Calu3 (cell line): ENCODE measurements around the gene ATP13A3. TPM values are rescaled to one million over a fixed set of nuclear protein-coding genes. Genes with fewer than 3 reads are reported as not detected.

Experiments used
- BruUV-seq: library from RNA; stranded (reverse); fragments of 400-500 nt; replicated peaks from 2 replicates; lab custom pipeline; 2021; lab: Mats Ljungman, UMichigan
- CTCF ChIA-PET: fragments of 300-600 bp; sonication (Branson Sonifier 250); formaldehyde crosslinking; loops from one replicate; lab custom pipeline; 2022; ENCODE audit warnings: antibody characterized with exemption; lab: Charles Lee
- DNase-seq: peaks from one replicate; pipeline ENCODE4 v3.0.0; 2022
- H3K27ac Mint-ChIP-seq: one replicate; pipeline ENCODE4 v1.8.0; 2022; ENCODE audit warnings: mixed read lengths; ENCODE audit not compliant: unreplicated experiment
- H3K27me3 Mint-ChIP-seq: one replicate; pipeline ENCODE4 v1.8.0; 2022; ENCODE audit warnings: mixed read lengths; ENCODE audit not compliant: unreplicated experiment
- H3K36me3 Mint-ChIP-seq: one replicate; pipeline ENCODE4 v1.8.0; 2022; ENCODE audit warnings: mild to moderate bottlenecking, moderate library complexity, mixed read lengths; ENCODE audit not compliant: insufficient read depth, unreplicated experiment
- H3K4me1 Mint-ChIP-seq: one replicate; pipeline ENCODE4 v1.8.0; 2022; ENCODE audit warnings: mild to moderate bottlenecking, low read depth, mixed read lengths; ENCODE audit not compliant: unreplicated experiment
- H3K4me3 Mint-ChIP-seq: one replicate; pipeline ENCODE4 v1.8.0; 2022; ENCODE audit warnings: mild to moderate bottlenecking, low read depth, moderate library complexity, mixed read lengths; ENCODE audit not compliant: unreplicated experiment
- H3K9me3 Mint-ChIP-seq: one replicate; pipeline ENCODE4 v1.8.0; 2022; ENCODE audit warnings: low read depth, mixed read lengths; ENCODE audit not compliant: unreplicated experiment
- CTCF ChIP-seq: fragments of 200-600 bp; IDR thresholded peaks from one replicate; pipeline ENCODE4 v1.8.0; 2022; ENCODE audit warnings: antibody characterized with exemption; ENCODE audit not compliant: unreplicated experiment
- intact Hi-C: fragments of 100-400 bp; cut with micrococcal nuclease; formaldehyde crosslinking; loops from one replicate; pipeline ENCODE4 v1.10.0; 2022; ENCODE audit not compliant: unreplicated experiment
- total RNA-seq: library from RNA; stranded (reverse); gene quantifications from 2 replicates; pipeline ENCODE4 v1.2.3, GENCODE V29; 2022

The ATP13A3 gene
- total RNA-seq, 1 experiment from 2014 or later = 229 TPM

GRCh38 chr3:194446754-194447153 lies 40.0 kb downstream of the ATP13A3 start:
- H3K4me3 Mint-ChIP-seq = no peak overlapping the region

GRCh38 chr3:194446172-194446571 lies 40.6 kb downstream of the ATP13A3 start:
- CTCF ChIA-PET = no interaction called here
- no peak for TF ChIP-seq CTCF
- no TSS peak for BruUV-seq
- H3K9me3 Mint-ChIP-seq = no peaks in the 10 kb centered on the region
- intact Hi-C loops = no loop called here
- no peaks in the 10 kb centered on the region for H3K27me3 Mint-ChIP-seq
- peaks cover 78% of the 10 kb centered on the region for H3K36me3 Mint-ChIP-seq
- no peak overlapping the region for H3K27ac Mint-ChIP-seq
- H3K4me3 Mint-ChIP-seq = no peak overlapping the region
- H3K4me1 Mint-ChIP-seq = peaks cover 15% of the 10 kb centered on the region
- DNase-seq = no peak

More at GRCh38 chr3:194446754-194447153, 40.0 kb downstream of the ATP13A3 start:
- no peak for TF ChIP-seq CTCF
- H3K9me3 Mint-ChIP-seq = no peaks in the 10 kb centered on the region
- H3K4me1 Mint-ChIP-seq = peaks cover 15% of the 10 kb centered on the region
- BruUV-seq = no TSS peak
- no peak overlapping the region for H3K27ac Mint-ChIP-seq
- peaks cover 76% of the 10 kb centered on the region for H3K36me3 Mint-ChIP-seq
- H3K27me3 Mint-ChIP-seq = no peaks in the 10 kb centered on the region
- CTCF ChIA-PET = interaction anchor here (0.6 to 1.8 kb wide), 15 partner anchors 16 to 864 kb away, joined by 3 to 23 read pairs (median 4); partner anchors contain the start of gene TMEM44
- intact Hi-C loops = no loop called here
- no peak for DNase-seq

- Mint-ChIP-seq H3K9me3 (no peaks in the 10 kb centered on the region), H3K4me1 (peaks cover 15% of the 10 kb centered on the region), H3K27ac (no peak overlapping the region), H3K36me3 (peaks cover 83% of the 10 kb centered on the region), H3K27me3 (no peaks in the 10 kb centered on the region), H3K4me3 (no peak overlapping the region)
- CTCF ChIA-PET = interaction anchor here (0.6 kb wide), 1 partner anchor 963 kb away, joined by 6 read pairs; no protein-coding TSS in a partner anchor
- no peak for DNase-seq
- no peak for TF ChIP-seq CTCF
- no TSS peak for BruUV-seq
- intact Hi-C loops = no loop called here
Observed at GRCh38 chr3:194443901-194444300, 42.9 kb downstream of the ATP13A3 start.

GRCh38 chr3:194440756-194441155 lies 46.0 kb downstream of the ATP13A3 start:
- CTCF ChIA-PET = no interaction called here
- intact Hi-C loops = no loop called here
- no peak overlapping the region for H3K27ac Mint-ChIP-seq
- H3K36me3 Mint-ChIP-seq = peaks cover 76% of the 10 kb centered on the region
- no TSS peak for BruUV-seq
- no peaks in the 10 kb centered on the region for H3K9me3 Mint-ChIP-seq
- H3K4me1 Mint-ChIP-seq = no peaks in the 10 kb centered on the region
- DNase-seq = no peak
- no peak for TF ChIP-seq CTCF
- no peaks in the 10 kb centered on the region for H3K27me3 Mint-ChIP-seq
- H3K4me3 Mint-ChIP-seq = no peak overlapping the region
